Measurements from ENCODE around the gene ACIN1.

Gene ACIN1

GRCh38 chr14:23104070-23104590 lies 9.2 kb upstream of the ACIN1 start:
- DNase-seq, result no peak

- DNase-seq, result no peak
Measured at GRCh38 chr14:23103581-23103980, 8.6 kb upstream of the ACIN1 start.

- no peak for DNase-seq
Measured at GRCh38 chr14:23102801-23103200, 7.9 kb upstream of the ACIN1 start.

DNA sequence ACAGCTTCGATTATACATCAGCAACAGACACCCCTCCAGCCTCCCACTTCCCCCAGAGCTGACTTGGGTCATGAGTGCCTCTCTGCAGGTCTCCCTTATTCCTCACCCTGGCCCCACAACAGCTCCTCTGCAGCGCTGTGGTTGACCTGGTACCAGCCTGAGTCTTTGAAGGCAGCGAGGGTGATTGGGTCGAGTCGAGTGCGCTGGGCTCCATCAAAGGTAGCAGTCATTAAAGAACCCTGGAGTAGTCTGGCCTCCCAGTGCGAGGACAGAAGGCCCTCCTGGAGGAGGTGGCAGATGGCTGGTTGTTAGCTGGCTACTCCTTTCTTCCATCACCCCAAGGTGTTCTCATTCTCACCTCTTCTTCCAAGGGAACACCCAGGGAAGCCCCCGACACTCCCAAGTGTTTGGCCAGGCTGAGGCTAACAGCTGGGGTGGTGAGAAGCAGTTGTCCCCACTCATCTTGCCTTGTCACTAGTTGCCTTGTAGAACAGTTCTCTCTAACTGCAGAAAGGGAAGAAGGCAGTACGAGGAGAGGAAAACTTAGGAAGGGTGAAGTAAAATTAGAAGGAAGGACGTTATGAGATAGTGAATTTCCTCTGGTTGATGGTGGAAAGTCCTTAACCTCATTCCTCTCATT lies 7.2 kb upstream of the ACIN1 start:
- no peak for DNase-seq

GRCh38 chr14:23101213-23101970 lies 6.5 kb upstream of the ACIN1 start:
- DNase-seq, result no peak

- DNase-seq, result no peak
Measured at GRCh38 chr14:23099212-23099861, 4.4 kb upstream of the ACIN1 start.

DNA sequence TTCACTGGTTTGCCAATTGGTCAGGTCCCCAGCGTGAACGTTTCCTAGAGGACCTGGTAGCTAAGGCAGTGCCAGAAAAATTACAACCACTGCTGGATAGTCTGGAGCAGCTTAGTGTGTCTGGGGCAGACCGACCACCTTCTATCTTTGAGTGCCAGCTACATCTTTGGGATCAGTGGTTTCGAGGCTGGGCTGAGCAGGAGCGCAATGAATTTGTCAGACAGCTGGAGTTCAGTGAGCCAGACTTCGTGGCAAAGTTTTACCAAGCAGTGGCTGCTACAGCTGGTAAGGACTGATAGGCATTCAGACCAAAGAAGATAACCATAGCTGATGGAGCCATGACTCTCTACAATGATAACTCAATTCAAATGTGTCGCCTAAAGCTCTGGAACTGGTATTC lies 2.9 kb upstream of the ACIN1 start:
- DNase-seq, result no peak

GRCh38 chr14:23095196-23096108 lies 516 bp upstream of the ACIN1 start, which contains the start of gene C14orf119:
TSS of gene C14orf119 (plus strand) at chr14:23095505. CDS start at chr14:23097659, 2,154 bp downstream.
- DNase-seq, result no peak

- DNase-seq, result no peak
Measured at GRCh38 chr14:23093991-23094665, 808 bp downstream of the ACIN1 start.

DNA sequence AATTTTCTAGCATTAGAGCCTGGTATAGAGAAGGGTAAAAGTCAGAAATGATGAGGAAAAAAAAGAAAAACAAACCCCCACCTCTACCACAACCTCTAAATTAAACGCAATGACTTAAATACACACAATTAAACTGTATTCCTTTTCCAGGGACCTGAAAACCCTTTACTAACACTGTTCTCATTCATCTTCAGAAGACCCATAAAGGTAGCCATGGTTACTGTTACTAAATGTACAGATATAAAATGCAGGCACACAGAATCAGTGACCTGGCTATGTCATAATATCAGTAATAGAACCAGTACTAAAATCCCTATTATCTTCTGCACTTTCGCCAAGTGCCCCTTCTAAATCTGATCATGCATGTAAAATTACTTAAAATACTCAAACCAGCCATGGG lies 1.4 kb downstream of the ACIN1 start:
- DNase-seq, result no peak

DNA sequence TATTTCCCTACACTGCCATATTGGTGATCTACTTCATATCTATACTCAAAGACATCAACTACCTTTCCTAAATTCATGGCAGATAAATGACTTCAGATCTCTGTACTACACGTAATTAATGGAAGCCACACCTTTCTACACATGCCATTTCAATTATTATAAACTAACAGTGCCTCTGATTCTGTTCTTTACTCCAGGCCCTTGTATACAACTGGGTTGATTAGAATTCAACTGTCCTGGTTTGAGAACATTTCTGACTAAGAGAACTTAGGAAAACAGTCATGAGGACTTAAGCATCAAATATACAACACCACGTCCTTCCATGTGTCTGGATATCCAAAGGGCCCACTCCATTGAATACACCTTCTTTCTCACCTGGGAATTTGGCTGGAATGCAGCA lies 1.8 kb downstream of the ACIN1 start:
- no peak for DNase-seq

DNA sequence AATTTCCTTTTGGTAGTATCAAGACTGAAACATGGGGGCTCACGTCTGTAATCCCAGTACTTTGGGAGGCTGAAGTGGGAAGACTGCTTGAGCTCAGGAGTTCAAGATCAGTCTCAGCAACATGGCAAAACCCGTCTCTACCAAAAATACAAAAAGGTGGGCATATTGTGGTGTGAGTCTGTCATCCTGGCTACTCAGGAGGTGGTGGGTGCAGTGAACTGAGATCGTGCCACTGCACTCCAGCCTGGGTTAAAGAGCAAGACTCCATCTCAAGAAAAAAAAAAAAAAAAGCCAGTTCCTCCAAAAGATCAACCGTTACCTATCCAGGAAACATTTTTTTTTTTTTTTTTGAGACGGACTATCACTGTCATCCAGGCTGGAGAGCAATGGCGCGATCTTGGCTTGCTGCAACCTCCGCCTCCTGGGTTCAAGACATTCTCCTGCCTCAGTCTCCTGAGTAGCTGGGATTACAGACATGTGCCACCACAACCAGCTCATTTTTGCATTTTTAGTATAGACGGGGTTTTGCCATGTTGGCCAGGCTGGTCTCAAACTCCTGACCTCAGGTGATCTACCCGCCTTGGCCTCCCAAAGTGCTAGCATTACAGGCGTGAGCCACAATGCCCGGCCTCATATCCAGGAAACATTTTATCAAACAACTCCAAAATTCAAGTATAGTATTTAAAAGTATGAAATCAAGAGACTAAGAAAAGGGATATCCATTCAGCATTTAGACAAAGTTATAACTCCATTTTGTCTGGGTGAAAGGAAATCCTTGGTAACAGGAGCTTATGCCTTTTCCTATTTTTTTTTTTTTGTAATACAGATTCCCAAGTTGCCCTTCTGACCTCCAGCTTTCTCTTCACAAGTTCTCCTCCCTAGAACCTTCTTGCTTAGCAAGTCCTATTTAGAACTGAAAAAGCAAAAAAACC lies 3.4 kb downstream of the ACIN1 start:
- no peak for DNase-seq

DNA sequence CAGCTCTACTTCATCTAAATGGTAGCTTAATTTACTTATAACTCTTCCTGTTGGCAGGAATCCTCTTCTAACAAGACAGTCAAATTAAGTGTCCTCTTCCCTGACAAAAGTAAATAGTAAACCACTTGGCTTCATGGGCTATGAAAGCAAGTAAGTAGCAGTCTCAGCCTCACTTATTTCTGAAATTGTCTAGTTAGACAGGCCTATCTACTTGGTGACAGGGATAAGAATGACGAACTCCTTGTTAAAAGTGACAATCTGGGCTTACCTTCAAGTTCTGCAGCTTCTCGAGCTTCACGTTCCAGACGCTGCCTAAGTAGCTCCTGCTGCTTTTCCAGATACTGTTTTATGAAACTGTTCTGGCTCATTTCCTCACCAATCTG lies 4.7 kb downstream of the ACIN1 start:
- DNase-seq, result no peak

GRCh38 chr14:23089498-23090253 lies 5.3 kb downstream of the ACIN1 start:
- DNase-seq, result no peak

- no peak for DNase-seq
Measured at GRCh38 chr14:23086565-23086964, 8.4 kb downstream of the ACIN1 start.

DNA sequence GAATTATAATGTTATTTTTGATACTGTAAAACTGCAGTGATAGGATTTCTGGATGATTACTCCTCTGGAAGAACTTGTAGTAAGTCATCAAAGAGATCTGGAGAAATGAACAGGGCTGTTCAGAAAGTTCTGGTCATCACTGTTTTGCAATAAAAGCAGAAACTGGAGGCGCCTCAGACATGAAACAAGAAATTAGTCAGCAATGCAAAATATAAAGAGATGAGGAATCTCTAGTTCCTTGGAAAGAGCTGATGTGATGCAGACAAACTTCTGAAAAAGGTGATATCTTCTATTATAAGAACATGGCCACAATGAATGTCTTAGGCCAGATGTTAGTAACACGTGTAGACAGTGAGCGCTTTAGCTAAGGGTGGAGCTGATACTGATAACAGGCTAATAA lies 9.5 kb downstream of the ACIN1 start:
- DNase-seq, result no peak

GRCh38 chr14:23080474-23080873 lies 14.5 kb downstream of the ACIN1 start:
- DNase-seq, result no peak

DNA sequence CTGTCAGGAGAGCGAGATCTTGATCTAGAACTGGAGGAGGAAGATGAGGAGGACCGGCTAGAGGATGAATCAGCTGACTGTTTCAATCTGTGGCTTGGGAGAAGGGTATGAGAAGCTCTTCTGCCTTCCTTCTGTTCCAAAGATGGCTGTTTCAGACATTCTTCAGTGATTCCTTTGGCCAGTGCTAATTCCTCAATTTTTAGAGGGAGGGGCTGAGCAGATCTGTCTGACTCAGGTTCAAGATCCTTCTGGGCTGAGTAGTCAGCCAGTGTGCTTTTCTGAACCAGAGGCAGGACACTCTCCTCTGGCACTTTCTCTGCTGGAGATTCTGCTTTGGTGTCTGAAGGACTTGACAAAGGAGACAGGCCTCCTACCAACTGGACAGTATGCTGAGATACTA lies 15.2 kb downstream of the ACIN1 start:
- no peak for DNase-seq

DNA sequence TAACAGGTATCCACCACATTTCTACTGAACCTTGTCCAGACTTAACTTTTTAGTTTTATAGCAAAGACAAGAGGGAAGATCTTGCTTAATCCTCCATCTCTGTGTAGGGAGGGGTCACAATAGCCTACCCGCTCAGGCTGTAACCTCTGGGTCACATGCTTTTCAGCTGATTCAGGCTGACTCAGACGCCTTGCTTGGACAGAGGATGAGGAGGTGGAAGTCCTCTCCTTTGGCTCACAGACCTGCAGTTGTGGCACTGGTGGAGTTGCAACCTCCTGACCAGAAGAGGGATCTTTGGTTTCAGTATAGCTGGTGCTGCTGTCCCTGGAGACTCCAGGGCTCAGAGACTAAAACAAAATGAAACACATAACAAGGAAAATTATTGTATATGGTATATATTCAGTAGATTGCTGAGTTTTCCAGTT lies 16.2 kb downstream of the ACIN1 start:
- no peak for DNase-seq

GRCh38 chr14:23077962-23078361 lies 17.0 kb downstream of the ACIN1 start:
- DNase-seq, result no peak
